NCI-H2107 (cell line): ENCODE measurements around the gene MMEL1.
"Not testable (repeated sequence)": the region's sequence is repeated elsewhere in the genome, so short reads cannot be mapped to it uniquely, and the experiment has no call there.

Source experiments
- DNase-seq: peaks from one replicate; lab custom pipeline; 2025; lab: John Stamatoyannopoulos, UW

The MMEL1 gene

GRCh38 chr1:2573250-2573920 lies 59.4 kb downstream of the MMEL1 start:
- no peak for DNase-seq

- no peak for DNase-seq
Observed at GRCh38 chr1:2571348-2571747, 61.5 kb downstream of the MMEL1 start.

GRCh38 chr1:2570332-2570731 lies 62.5 kb downstream of the MMEL1 start:
- DNase-seq, result no peak

- DNase-seq, result not testable (repeated sequence)
Observed at GRCh38 chr1:2569703-2570102, 63.1 kb downstream of the MMEL1 start.

- no peak for DNase-seq
Observed at GRCh38 chr1:2569060-2569459, 63.8 kb downstream of the MMEL1 start.

GRCh38 chr1:2568187-2568816 lies 64.5 kb downstream of the MMEL1 start:
- not testable (repeated sequence) for DNase-seq

GRCh38 chr1:2567083-2567679 lies 65.6 kb downstream of the MMEL1 start:
- DNase-seq, result no peak

- DNase-seq, result no peak
Observed at GRCh38 chr1:2566101-2567045, 66.4 kb downstream of the MMEL1 start.

- no peak for DNase-seq
Observed at GRCh38 chr1:2564815-2565374, 67.9 kb downstream of the MMEL1 start.

- no peak for DNase-seq
Observed at GRCh38 chr1:2564006-2564814, 68.6 kb downstream of the MMEL1 start.

- no peak for DNase-seq
Observed at GRCh38 chr1:2563205-2563604, 69.6 kb downstream of the MMEL1 start.

GRCh38 chr1:2561898-2562895 lies 70.6 kb downstream of the MMEL1 start:
- DNase-seq, result no peak

GRCh38 chr1:2561446-2561845 lies 71.4 kb downstream of the MMEL1 start:
- no peak for DNase-seq

- DNase-seq, result no peak
Observed at GRCh38 chr1:2560299-2561073, 72.3 kb downstream of the MMEL1 start.

GRCh38 chr1:2559509-2560298 lies 73.1 kb downstream of the MMEL1 start:
- no peak for DNase-seq

GRCh38 chr1:2558861-2559260 lies 74.0 kb downstream of the MMEL1 start:
- DNase-seq, result no peak

GRCh38 chr1:2558420-2558819 lies 74.4 kb downstream of the MMEL1 start:
- no peak for DNase-seq
